HG03135 (cell line): ENCODE data around the gene RYR2.
"Not testable (repeated sequence)": the region's sequence is repeated elsewhere in the genome, so short reads cannot be mapped to it uniquely, and the experiment has no call there.

Experiments
- ATAC-seq: cut with Tn5 transposase; IDR thresholded peaks from one replicate; pipeline ENCODE4 v1.9.1; 2021; ENCODE audit warnings: mild to moderate bottlenecking, moderate library complexity; ENCODE audit not compliant: unreplicated experiment

The RYR2 gene

DNA sequence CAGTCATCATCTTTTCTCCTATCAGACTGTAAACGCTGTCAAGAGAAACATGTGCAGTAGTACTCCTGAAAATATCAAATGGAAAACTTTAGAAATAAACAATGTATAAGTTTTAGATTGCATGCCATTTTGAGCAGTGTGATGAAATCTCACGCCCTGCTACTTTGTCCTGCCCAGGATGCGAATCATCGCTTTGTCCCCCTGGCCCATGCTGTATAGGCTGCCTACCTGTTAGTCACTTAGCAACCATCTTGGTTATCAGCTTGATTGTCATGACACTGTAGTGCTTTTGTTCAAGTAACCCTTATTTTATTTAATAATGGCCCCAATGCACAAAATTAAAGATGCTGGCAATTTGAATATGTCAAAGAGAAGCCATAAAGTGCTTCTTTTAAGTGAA is 485.8 kb downstream of the RYR2 start:
- no peak for ATAC-seq

DNA sequence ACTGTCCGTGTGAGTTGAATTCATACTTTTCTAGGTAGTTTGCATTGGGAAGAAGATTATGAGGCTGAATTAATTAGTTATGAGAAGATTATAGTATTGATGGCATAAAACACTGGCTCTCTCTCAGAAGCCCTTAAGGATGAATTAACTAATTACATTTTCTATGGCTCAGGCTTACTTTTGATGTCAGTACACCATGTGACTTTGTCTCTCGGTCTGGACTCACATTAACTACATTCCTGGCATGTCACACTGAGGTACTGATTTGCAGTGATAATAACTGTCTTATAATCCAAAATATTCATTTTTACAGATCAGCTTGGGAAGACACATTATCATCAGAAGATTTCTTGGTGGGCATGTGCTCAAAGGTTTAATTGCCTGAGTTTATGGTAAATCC is 486.6 kb downstream of the RYR2 start:
- no peak for ATAC-seq

- no peak for ATAC-seq
Observed at GRCh38 chr1:237539055-237539454, 497.1 kb downstream of the RYR2 start.

- ATAC-seq = no peak
Observed at GRCh38 chr1:237542525-237543418, 500.8 kb downstream of the RYR2 start.

- ATAC-seq = no peak
Observed at GRCh38 chr1:237553078-237553477, 511.1 kb downstream of the RYR2 start.

DNA sequence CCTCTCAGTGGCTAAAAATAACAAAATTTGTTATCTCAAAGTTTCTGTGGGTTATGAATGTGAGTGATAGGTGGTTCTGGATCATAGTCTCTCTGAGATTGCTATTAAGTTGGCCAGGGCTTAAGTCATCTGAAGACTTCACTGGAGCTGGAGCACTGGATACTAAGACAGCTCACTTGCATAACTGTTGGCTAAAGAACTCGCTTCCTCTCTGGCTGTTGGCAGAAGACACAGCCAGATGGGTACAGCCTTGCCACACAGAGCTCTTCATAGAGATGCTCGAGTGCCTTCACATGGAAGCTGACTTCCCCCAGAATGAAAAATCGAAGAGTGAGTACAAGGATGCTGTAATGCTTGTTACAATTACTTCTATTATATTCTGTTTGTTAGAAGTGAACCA is 514.9 kb downstream of the RYR2 start:
- ATAC-seq = no peak

GRCh38 chr1:237562242-237562823 is 520.3 kb downstream of the RYR2 start:
- peak; percentile 78 for ATAC-seq

- no peak for ATAC-seq
Observed at GRCh38 chr1:237565236-237565635, 523.3 kb downstream of the RYR2 start.

- ATAC-seq = no peak
Observed at GRCh38 chr1:237566581-237566980, 524.6 kb downstream of the RYR2 start.

DNA sequence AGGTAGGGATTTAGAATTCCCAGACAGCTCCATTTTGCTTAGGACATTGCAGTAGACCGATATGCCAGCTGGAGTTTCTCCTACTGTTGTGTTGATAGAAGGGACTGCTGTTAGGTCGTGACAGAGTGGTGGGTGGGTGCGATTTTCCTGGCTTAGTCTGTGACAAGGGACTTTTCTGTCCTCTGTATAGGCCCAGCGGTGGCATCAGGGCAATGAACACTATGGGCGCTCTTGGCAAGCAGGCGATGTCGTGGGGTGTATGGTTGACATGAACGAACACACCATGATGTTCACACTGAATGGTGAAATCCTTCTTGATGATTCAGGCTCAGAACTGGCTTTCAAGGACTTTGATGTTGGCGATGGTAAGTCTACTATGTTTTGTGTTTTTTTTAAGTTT is 527.0 kb downstream of the RYR2 start:
- no peak for ATAC-seq

GRCh38 chr1:237570530-237570929 is 528.5 kb downstream of the RYR2 start:
- ATAC-seq = no peak

DNA sequence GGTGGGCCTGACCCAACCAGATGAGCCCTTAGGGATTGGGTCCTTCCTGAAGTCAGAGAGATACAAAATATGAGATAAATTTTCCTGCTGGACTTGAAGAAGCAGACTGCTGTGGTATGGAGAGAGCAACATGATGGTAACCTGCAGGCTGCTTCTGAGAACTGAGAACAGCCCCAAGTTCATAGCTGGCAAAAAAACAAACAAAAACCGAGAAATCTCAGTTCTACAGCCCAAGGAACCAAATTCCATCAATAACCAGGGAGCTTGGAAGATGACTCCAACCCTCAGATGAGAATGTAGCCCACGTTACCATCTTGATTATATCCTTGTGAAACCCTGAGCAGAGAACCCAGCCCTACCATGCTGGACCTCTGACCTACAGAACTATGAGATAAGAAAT is 532.6 kb downstream of the RYR2 start:
- ATAC-seq = no peak

- ATAC-seq = no peak
Observed at GRCh38 chr1:237578540-237578939, 536.6 kb downstream of the RYR2 start.

DNA sequence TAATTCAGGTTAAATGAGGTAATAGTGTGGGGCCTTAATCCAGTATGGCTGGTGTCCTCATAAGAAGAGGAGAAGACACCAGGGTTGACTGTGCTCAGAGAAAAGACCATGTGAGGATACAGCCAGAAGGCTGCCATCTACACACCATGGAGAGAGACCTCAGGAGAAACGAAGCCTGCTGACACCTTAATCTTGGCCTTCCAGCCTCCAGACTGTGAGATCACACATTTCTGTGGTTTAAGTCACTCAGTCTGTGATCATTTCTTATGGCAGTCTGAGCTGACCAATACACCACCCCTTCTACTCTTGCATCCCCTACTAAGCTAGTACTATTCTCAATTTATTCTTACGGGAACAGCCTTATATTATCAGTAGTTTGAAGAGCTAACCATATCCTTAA is 538.7 kb downstream of the RYR2 start:
- ATAC-seq = no peak

DNA sequence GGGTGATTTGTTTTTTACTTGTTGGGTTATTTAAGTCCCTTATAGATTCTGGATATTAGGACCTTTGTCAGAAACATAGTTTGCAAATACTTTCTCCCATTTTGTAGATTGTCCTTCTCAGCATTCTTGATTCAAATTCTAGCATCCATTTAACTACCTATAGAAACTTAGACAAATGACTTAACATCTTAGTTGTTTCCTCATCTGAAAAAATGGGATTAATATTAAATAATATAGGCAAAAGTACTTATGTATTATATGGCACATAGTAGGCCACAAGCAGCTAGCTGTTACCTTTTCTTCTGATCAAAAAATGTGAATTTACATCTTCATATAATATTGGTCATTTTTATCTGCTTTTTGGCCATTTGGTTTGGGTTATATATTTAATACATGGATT is 541.3 kb downstream of the RYR2 start:
- ATAC-seq = no peak

DNA sequence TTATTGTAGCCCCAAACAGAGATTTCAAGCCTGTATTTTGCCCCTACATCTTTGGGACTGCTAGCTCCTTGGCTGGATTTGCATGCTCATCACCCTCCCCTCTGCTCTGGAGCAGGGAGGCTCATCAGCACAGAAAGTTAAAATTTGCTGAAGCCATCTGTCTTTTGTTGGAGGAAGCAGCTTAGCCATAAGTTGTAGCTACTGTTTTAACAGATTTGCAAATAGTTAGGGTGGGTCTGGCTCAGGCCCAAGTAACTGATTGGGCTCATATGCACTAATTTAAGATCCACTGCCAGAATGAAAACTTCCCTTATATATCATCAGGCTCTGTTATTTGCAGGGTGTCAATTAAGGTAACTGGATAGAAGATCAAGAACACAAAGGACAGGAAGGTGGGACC is 541.8 kb downstream of the RYR2 start:
- ATAC-seq = no peak

DNA sequence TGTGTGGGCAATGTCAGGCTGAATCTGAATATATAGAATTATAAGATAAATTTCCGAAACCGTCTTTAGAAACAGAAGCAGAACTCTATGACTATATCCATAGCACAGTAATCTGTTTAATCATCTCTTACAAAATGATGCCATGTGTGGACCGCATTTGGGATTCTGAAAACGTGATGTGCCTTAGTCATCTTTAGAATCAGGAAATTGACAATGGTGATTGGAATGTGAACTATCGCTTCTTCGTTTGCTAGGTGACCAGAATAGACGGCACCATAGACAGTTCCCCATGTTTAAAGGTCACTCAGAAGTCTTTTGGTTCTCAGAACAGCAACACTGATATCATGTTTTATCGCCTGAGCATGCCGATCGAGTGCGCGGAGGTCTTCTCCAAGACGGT is 548.4 kb downstream of the RYR2 start:
- no peak for ATAC-seq

DNA sequence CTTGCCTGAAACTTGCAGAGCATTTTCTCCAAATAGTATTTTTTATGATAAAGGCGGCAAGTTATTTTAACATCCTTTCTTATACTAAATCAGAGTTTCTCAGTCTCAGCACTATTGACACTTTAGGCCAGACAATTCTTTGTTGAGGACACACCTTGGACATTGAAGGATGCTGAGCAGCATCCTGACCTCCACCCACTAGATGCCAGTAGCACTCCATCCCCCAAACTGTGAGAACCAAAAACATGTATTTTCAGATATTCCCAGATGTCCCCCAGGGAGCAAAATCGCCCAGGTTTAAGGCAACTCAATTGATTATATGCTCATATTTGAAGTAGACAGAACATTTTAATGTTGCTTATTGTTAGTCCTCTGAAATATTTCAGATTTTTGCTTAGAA is 549.4 kb downstream of the RYR2 start:
- ATAC-seq = no peak

GRCh38 chr1:237603036-237603568 is 561.1 kb downstream of the RYR2 start:
- not testable (repeated sequence) for ATAC-seq

GRCh38 chr1:237608433-237608832 is 566.4 kb downstream of the RYR2 start:
- no peak for ATAC-seq

- ATAC-seq = no peak
Observed at GRCh38 chr1:237610157-237610556, 568.2 kb downstream of the RYR2 start.

DNA sequence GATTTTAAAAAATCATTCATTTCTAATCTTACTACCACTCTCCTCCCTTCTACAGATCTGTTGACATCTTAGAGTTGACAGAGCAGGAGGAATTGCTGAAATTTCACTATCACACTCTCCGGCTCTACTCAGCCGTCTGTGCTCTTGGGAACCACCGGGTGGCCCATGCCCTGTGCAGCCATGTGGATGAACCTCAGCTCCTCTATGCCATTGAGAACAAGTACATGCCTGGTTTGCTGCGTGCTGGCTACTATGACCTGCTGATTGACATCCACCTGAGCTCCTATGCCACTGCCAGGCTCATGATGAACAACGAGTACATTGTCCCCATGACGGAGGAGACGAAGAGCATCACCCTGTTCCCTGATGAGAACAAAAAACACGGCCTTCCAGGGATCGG is 572.0 kb downstream of the RYR2 start:
- ATAC-seq = no peak
